Measurements from ENCODE around the gene BRD7. TPM values are rescaled to one million over a fixed set of nuclear protein-coding genes. Genes with fewer than 3 reads are reported as not detected.
A peak's percentile ranks its signal among the peaks of the same experiment; 100 is the strongest.

BRD7 gene
- total and polyA plus RNA-seq, 11 donors: 29.8 to 49.7 (median 43.7) TPM

GRCh38 chr16:50329446-50330189 lies 39.2 kb downstream of the BRD7 start:
- intact Hi-C loops (cut with DNase I): no loop called here
- ATAC-seq: no peak
- no peak for TF ChIP-seq POLR2A (IDR thresholded peaks at IDR 0.05)
- TF ChIP-seq CTCF (IDR thresholded peaks at IDR 0.05): no peak
- Histone ChIP-seq H3K4me3 (no peak overlapping the region), H3K4me1 (peaks cover 0 to 8% (median 0%) of the 10 kb centered on the region in 12 donors), H3K27me3 (no peaks in the 10 kb centered on the region), H3K27ac (peak overlapping the region in 1 of 12 donors; percentile 71), H3K9me3 (no peaks in the 10 kb centered on the region), H3K36me3 (peaks cover 0 to 92% (median 82%) of the 10 kb centered on the region in 9 donors)
- 50 to 69% (median 68%) methylated on average over 11 of the region's 11 CpGs for WGBS, 4 donors
- no peak for DNase-seq

GRCh38 chr16:50326835-50327465 lies 41.8 kb downstream of the BRD7 start:
- Histone ChIP-seq H3K36me3 (peaks cover 0 to 92% (median 82%) of the 10 kb centered on the region in 9 donors), H3K9me3 (no peaks in the 10 kb centered on the region), H3K27ac (no peak overlapping the region), H3K27me3 (no peaks in the 10 kb centered on the region), H3K4me1 (peaks cover 0 to 8% (median 0%) of the 10 kb centered on the region in 12 donors), H3K4me3 (no peak overlapping the region)
- no peak for DNase-seq
- peak in 2 of 4 donors; percentile 33 to 41 for ATAC-seq
- TF ChIP-seq CTCF (IDR thresholded peaks at IDR 0.05): peak in 10 of 12 donors; percentile 17 to 50 (median 32)
- TF ChIP-seq POLR2A (IDR thresholded peaks at IDR 0.05): no peak
- intact Hi-C loops (cut with DNase I): no loop called here
- 71 to 77% (median 73%) methylated on average over 7 of the region's 7 CpGs for WGBS, 4 donors

GRCh38 chr16:50326264-50326663 lies 42.5 kb downstream of the BRD7 start:
- WGBS, 4 donors: 83 to 93% (median 89%) methylated on average over 5 of the region's 5 CpGs
- intact Hi-C loops (cut with DNase I): no loop called here
- Histone ChIP-seq H3K36me3 (peaks cover 0 to 92% (median 88%) of the 10 kb centered on the region in 9 donors), H3K4me1 (peaks cover 0 to 8% (median 0%) of the 10 kb centered on the region in 12 donors), H3K9me3 (no peaks in the 10 kb centered on the region), H3K27me3 (no peaks in the 10 kb centered on the region), H3K27ac (no peak overlapping the region), H3K4me3 (no peak overlapping the region)
- ATAC-seq: no peak
- no peak for TF ChIP-seq POLR2A (IDR thresholded peaks at IDR 0.05)
- DNase-seq: no peak

GRCh38 chr16:50324345-50324744 lies 44.4 kb downstream of the BRD7 start:
- TF ChIP-seq CTCF (IDR thresholded peaks at IDR 0.05): no peak
- no peak for TF ChIP-seq POLR2A (IDR thresholded peaks at IDR 0.05)
- ATAC-seq: no peak
- H3K9me3 ChIP-seq: no peaks in the 10 kb centered on the region
- 88 to 90% (median 89%) methylated on average over 6 of the region's 6 CpGs for WGBS, 4 donors
- no peak overlapping the region for H3K27ac ChIP-seq
- H3K4me3 ChIP-seq: no peak overlapping the region
- DNase-seq: no peak
- no peaks in the 10 kb centered on the region for H3K27me3 ChIP-seq
- intact Hi-C loops (cut with DNase I): no loop called here
- peaks cover 0 to 8% (median 0%) of the 10 kb centered on the region in 12 donors for H3K4me1 ChIP-seq
- H3K36me3 ChIP-seq: peaks cover 0 to 100% (median 97%) of the 10 kb centered on the region in 9 donors

All from heart left ventricle (tissue), 16 donors.